Ishikawa (cell line): ENCODE measurements around the gene MVP.

ENCODE experiments used
- CEBPB ChIP-seq: IDR thresholded peaks from 2 replicates; pipeline ENCODE4 v1.6.1; 2012
- CREB1 ChIP-seq: IDR thresholded peaks from 2 replicates; pipeline ENCODE4 v1.6.1; 2012; ENCODE audit warnings: low read depth
- EGR1 ChIP-seq: IDR thresholded peaks from 2 replicates; pipeline ENCODE4 v1.6.1; 2012
- EP300 ChIP-seq: IDR thresholded peaks from 2 replicates; pipeline ENCODE4 v1.6.1; 2012; ENCODE audit warnings: borderline replicate concordance
- FOXM1 ChIP-seq: IDR thresholded peaks from 2 replicates; pipeline ENCODE4 v1.6.1; 2012; ENCODE audit warnings: low read depth, borderline replicate concordance
- MAX ChIP-seq: IDR thresholded peaks from 2 replicates; pipeline ENCODE4 v1.6.1; 2012
- NFIC ChIP-seq: IDR thresholded peaks from 2 replicates; pipeline ENCODE4 v1.6.1; 2012
- RAD21 ChIP-seq: IDR thresholded peaks from 2 replicates; pipeline ENCODE4 v1.6.1; 2012; ENCODE audit warnings: low read depth
- REST ChIP-seq: IDR thresholded peaks from 2 replicates; pipeline ENCODE4 v1.6.1; 2012; ENCODE audit warnings: low read depth, mild to moderate bottlenecking
- TAF1 ChIP-seq: IDR thresholded peaks from 2 replicates; pipeline ENCODE4 v1.6.1; 2012; ENCODE audit warnings: low read depth, mild to moderate bottlenecking
- TCF12 ChIP-seq: IDR thresholded peaks from 2 replicates; pipeline ENCODE4 v1.6.1; 2012; ENCODE audit warnings: low read depth
- TEAD4 ChIP-seq: IDR thresholded peaks from 2 replicates; pipeline ENCODE4 v1.6.1; 2012
- YY1 ChIP-seq: IDR thresholded peaks from 2 replicates; pipeline ENCODE4 v1.6.1; 2012; ENCODE audit warnings: low read depth
- ZBTB7A ChIP-seq: IDR thresholded peaks from 2 replicates; pipeline ENCODE4 v1.6.1; 2012; ENCODE audit warnings: low read depth

The MVP gene

GRCh38 chr16:29777576-29778350 is 42.5 kb upstream of the MVP start, which contains the start of gene ZG16:
Gene ZG16 (plus strand): TSS chr16:29778256. CDS start chr16:29779267, 1,011 bp downstream.
- TF ChIP-seq RAD21 (no peak), ZBTB7A (no peak), TCF12 (no peak), EGR1 (no peak), TEAD4 (no peak), REST (no peak), NFIC (no peak)

- no peak for TF ChIP-seq EGR1
- TF ChIP-seq ZBTB7A, result no peak
- no peak for TF ChIP-seq REST
- TF ChIP-seq CREB1, result no peak
- no peak for TF ChIP-seq YY1
- TF ChIP-seq TEAD4, result peak; percentile 94
- peak; percentile 59 for TF ChIP-seq NFIC
- TF ChIP-seq TCF12, result no peak
- TF ChIP-seq RAD21, result no peak
- peak; percentile 34; the same call in 1 of the 2 replicates for TF ChIP-seq MAX
These were observed 40.8 kb upstream of the MVP start for GRCh38 chr16:29779474-29779873.

GRCh38 chr16:29783094-29783953 is 36.9 kb upstream of the MVP start:
- peak; percentile 73 for TF ChIP-seq CEBPB

- TF ChIP-seq TCF12 (no peak), TAF1 (no peak), RAD21 (no peak), NFIC (no peak), EP300 (no peak), FOXM1 (no peak), MAX (no peak), EGR1 (no peak), YY1 (no peak), CREB1 (no peak), CEBPB (no peak), REST (no peak)
These were observed 36.1 kb upstream of the MVP start for GRCh38 chr16:29784157-29784556.

- TF ChIP-seq RAD21 (no peak), CEBPB (no peak), TCF12 (no peak), TEAD4 (no peak), CREB1 (no peak), TAF1 (no peak)
These were observed 35.3 kb upstream of the MVP start for GRCh38 chr16:29784901-29785500.
